Uterus (tissue), 2 donors: ENCODE results near the gene ITIH4.

ENCODE experiments used
- POLR2A ChIP-seq, 2 donors: fragments of 450-650 bp; IDR thresholded peaks; one replicate each; pipeline ENCODE4 v1.6.1; 2016; ENCODE audit warnings: antibody characterized with exemption in 2 of 2, mild to moderate bottlenecking in 1 of 2, moderate library complexity in 1 of 2
- TF ChIP-seq, protein P1 (sequence below), 4 experiments: fragments of 200-600 bp in 2 of 4; fragments of 450-650 bp in 2 of 4; sonication (generic) in 2 of 4; IDR thresholded peaks; one replicate each; pipeline ENCODE4 v1.5.1; 2016 to 2019; ENCODE audit warnings: antibody characterized with exemption in 4 of 4, mild to moderate bottlenecking in 2 of 4, moderate library complexity in 1 of 4

DNA sequence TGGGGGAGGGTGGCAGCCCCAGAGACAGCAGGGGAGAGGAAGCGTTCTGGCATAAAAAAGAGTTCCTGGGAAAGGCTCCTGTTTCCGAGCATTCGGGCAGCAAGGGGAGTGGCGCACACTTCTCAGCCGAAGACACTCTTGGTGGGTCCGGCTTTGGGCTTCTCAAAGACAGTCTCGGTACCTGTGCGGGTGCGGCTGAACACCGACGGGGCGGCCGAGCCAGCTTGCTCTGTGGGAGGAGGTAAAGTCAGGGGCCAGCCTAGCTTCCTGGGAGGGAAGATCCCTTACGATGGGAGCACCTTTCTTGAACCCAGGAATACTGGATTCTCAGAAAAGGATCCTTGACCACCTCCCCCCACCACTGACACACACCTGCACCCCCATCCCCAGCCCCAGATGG, 2.7 kb upstream of the ITIH4 start:
- TF ChIP-seq, protein P1, sequence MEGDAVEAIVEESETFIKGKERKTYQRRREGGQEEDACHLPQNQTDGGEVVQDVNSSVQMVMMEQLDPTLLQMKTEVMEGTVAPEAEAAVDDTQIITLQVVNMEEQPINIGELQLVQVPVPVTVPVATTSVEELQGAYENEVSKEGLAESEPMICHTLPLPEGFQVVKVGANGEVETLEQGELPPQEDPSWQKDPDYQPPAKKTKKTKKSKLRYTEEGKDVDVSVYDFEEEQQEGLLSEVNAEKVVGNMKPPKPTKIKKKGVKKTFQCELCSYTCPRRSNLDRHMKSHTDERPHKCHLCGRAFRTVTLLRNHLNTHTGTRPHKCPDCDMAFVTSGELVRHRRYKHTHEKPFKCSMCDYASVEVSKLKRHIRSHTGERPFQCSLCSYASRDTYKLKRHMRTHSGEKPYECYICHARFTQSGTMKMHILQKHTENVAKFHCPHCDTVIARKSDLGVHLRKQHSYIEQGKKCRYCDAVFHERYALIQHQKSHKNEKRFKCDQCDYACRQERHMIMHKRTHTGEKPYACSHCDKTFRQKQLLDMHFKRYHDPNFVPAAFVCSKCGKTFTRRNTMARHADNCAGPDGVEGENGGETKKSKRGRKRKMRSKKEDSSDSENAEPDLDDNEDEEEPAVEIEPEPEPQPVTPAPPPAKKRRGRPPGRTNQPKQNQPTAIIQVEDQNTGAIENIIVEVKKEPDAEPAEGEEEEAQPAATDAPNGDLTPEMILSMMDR (IDR thresholded peaks at IDR 0.05), result no peak
- TF ChIP-seq POLR2A (IDR thresholded peaks at IDR 0.05), result no peak
